ENCODE results near the gene ARID5A.
A peak's percentile ranks its signal among the peaks of the same experiment; 100 is the strongest.

Gene ARID5A

DNA sequence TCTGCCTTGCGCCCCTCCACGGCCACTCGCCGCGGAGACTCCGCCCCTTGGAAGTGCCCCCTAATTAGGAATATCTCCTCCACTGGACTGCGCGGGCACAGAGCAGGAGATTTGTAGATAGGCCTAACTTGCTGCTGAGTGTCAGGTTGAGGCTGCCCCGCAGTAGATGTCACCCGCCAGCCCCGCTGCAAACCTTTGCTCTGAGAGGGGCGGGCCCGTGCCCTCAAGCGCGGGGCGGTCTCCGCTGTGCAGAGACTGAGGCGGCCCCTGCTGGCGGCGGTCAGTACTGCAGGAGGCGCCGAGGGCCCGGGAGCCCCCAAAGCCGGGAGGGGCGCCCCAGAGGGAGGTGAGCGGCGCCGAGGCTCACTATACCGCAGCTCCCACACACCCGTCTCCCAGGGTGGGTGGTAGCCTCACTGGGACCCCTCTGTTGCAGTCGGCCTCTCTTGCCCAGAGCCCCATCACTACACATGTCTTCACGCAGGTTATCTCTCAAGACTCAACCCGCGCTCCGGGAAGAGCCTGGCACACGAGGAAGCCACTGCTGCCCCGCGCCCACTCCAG lies 28.5 kb upstream of the ARID5A start:
- DNase-seq (ENCODE audit: low read depth), result peak; percentile 86

DNA sequence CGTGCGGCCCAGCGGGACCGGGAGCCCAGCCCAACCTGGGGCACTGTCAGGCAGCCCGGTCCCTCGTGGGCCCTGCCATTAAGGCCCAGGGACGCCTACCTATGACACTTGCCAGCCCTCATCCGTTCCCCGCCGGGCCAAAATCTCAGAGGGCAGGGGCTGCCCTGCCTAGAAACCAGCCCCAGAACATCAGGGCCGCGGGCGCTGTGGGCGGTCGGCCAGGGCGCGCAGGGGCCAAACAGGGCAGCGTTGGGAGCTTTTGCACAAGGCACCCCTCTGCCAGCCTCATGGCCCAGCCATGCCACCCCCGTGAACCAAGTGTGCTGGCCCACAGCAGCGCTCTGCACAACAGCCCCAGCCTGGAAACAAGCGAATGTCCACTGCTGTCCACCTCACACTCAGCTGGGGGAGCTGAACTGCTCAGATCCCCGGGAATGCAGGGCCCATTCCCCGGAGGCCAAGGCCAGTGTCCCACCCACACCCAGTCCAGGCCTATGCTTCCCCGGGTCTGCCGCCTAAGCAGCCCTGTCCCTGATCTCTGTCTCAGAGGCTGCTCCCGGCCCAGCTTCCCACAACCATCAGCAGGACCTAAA lies 27.9 kb upstream of the ARID5A start:
- no peak for DNase-seq (ENCODE audit: low read depth)

DNA sequence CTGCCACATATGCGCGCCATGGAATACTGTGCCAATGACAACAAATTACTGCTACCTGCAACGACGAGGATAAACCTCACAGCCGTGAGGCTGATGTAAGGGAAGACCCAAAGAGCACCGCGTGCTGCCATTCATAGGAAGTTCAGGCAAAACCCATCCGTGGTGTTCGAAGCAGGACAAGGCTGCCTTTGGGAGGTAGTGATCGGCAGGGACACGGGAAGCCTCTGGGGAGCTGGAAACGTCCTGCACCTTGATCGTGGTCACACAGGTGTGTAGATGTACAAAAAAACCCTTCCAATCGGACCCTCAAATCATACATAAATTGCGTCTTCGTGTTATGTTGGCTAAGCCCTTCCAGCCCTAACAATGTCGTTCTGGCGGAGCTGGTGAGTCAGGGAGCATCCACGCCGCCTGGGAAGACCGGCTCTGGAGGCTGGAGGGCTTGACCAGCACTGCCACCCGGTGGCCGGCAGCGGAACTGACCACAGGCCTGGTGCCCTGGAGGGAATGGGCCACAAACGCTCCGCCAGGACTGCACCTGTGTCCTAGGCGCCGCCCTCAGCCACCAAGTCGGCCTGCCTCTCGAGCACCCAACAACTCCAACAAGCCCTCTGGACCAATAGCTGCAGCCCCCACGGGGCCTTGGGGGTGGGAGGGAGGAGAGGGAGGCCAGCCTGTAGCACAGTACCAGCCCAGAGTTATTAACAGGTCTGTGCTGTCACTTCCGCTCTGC lies 27.3 kb upstream of the ARID5A start:
- DNase-seq (ENCODE audit: low read depth), result peak; percentile 42

- no peak for DNase-seq (ENCODE audit: low read depth)
Observed at GRCh38 chr2:96509847-96510230, 26.7 kb upstream of the ARID5A start.

- no peak for DNase-seq (ENCODE audit: low read depth)
Observed at GRCh38 chr2:96510931-96511595, 25.5 kb upstream of the ARID5A start.

DNA sequence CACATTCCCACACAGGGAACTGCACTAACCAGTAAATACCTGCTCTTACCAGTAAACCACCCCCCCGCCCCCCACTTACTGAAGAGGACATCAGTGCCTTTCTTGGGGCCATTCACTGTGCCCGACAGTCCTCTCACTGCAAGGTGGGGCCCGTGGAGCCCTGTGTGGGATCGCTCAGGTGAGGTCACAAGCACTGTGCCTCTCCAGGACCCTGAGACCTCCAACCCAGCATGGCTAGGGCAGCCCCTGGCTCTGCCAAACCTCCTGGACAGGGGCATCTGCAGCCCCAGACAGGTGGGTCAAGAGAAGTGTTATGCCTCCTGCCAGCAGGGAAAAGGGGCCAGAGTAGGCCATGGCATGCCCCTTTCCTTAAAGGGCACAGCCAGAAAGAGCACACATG lies 24.7 kb upstream of the ARID5A start:
- no peak for DNase-seq (ENCODE audit: low read depth)

DNA sequence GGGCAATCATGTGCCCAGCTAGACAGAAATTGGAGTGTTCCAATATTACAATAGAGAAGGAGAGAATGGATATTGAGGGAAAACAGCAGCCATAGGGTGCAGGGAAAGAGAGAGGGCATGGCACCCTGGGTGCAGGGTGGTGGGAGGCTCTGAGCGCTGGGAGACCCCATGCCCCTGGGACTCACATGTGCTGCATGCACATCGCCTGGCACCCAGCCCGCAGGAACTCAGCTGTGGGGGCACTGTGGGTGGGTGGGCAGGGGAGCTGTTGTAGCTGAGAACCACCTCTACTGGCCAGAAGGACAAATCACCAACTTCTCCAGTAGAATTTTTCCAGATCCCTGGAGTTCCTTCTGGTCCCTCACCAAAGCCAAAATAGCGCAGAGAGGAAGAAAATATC lies 24.2 kb upstream of the ARID5A start:
- no peak for DNase-seq (ENCODE audit: low read depth)

DNA sequence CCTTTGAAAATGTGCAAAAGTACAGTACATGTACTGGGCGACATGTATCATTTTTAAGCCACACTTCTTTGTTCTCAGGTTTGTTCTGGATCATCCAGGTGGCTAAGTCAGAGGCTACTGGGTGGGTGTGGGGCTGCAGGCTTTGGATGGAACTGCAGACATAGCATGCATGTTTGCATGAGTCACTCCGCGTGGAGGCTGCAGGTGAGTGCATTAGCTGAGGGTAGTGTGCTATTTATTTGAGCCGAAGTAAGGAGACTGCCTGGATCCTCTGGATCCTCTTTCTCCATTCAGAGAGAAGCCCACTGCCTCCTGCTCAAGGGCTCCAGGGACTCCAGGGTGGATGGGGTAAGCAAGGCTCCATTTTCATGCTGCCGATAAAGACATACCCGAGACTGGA lies 22.0 kb upstream of the ARID5A start:
- DNase-seq (ENCODE audit: low read depth), result no peak

DNA sequence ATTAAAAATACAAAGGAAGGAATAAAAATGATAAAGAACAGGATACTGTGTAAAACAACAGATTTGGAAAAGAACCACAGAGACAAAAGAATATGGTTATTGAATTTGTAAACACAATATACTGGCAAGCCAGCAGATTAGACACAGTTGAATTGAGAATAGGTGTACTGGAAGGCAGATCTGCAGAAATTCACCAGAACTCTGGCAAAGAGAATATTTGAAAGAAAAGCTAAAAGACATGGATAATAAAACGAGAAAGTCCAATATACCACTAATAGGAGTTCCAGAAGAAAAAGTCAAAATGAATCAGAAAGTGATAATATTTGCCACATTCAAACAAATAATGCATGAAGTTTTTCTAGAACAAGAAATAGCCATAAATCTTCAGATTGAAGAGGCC lies 19.5 kb upstream of the ARID5A start:
- no peak for DNase-seq (ENCODE audit: low read depth)

GRCh38 chr2:96520231-96520630 lies 16.3 kb upstream of the ARID5A start:
- no peak for DNase-seq (ENCODE audit: low read depth)

GRCh38 chr2:96520697-96521096 lies 15.9 kb upstream of the ARID5A start:
- DNase-seq (ENCODE audit: low read depth), result no peak

- no peak for DNase-seq (ENCODE audit: low read depth)
Observed at GRCh38 chr2:96521219-96521618, 15.3 kb upstream of the ARID5A start.

DNA sequence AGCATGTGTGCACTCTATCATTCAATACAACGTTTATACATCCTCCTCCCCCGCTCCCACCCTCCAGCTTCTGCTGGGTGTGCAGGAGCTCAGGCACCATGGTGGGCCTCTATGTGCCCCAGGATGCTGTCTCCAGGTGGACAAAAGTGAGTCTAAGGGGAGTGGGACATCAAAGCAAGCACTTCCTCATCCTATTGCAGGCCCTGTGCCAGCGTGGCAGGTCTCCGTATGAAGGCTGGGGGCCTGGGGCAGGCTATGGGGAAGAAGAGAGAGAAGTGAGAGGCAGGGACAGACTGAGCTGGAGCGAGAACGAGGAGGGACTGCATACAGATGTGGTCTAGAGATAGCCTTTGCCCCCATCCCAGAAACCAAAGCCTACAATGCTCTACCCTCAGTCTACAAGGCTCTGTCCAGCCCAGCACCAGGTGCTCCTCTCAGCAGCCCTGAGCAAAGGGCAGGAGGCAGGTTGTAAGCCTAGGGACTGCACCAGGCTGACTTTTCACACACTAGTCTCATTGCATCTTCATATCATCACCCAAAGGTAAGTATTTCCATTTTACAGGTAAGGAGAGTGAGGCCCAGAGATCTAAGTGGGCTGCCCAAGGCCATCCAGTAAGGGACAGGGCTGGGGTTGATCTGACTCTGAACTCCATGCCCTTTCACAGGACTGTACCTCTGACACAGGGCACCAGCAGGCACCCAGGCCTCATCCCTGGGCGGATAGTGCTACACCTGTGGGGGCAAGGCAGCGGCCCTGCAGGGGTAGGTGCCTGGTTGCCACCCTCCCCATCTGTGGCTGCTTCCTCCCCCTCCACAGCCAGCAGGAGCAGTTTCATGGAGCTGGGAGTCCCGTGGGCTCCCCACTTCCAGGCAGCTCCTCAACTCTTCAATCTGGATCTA lies 14.0 kb upstream of the ARID5A start:
- no peak for DNase-seq (ENCODE audit: low read depth)

- DNase-seq (ENCODE audit: low read depth), result no peak
Observed at GRCh38 chr2:96523659-96524481, 12.7 kb upstream of the ARID5A start.

- no peak for DNase-seq (ENCODE audit: low read depth)
Observed at GRCh38 chr2:96524482-96525210, 11.9 kb upstream of the ARID5A start.

- no peak for DNase-seq (ENCODE audit: low read depth)
Observed at GRCh38 chr2:96525211-96525507, 11.4 kb upstream of the ARID5A start.

- DNase-seq (ENCODE audit: low read depth), result no peak
Observed at GRCh38 chr2:96526101-96526591, 10.4 kb upstream of the ARID5A start.

DNA sequence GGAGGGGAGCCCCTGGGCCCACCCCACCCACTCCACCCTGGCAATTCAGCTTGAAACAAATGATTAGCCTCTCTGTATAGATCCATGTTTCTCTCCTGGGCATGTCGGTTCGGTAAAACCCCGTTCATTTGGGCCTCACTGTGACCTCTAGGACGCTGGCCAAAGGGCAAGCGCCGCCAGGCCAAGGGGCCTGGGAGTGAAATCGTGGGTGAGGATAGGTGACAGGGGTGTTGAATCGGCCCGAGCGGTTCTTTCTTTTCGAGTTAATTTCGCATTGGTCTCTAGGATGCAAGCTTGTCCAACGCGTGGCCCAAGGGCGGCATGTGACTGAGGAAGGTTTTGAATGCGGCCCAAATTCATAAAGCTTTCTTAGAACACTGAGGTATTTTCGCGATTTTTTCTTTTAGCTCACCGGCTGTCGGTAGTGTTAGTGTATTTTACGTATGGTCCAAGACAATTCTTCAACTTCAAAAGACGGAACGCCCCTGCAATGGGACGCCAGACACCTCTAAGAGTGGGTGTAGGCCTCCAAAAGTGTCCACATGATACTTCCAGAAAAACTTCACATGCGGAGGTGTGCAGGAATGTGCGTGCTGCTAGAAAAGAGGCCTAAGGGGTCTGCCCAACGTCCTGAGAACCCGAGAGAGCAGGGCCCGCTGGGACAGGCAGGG lies 9.8 kb upstream of the ARID5A start:
- no peak for DNase-seq (ENCODE audit: low read depth)

- peak; percentile 30 for DNase-seq (ENCODE audit: low read depth)
Observed at GRCh38 chr2:96527286-96528005, 9.1 kb upstream of the ARID5A start.
